Adrenal gland (tissue), 5 donors: ENCODE measurements around the gene SOX11.

Experiments
- POLR2A ChIP-seq, 2 donors: fragments of 450-650 bp; IDR thresholded peaks; one replicate each; pipeline ENCODE4 v1.6.1; 2017; ENCODE audit warnings: antibody characterized with exemption in 2 of 2, mild to moderate bottlenecking in 2 of 2, moderate library complexity in 1 of 2
- TF ChIP-seq, protein P1 (sequence below), 6 experiments: fragments of 450-650 bp in 4 of 6; fragments of 200-600 bp in 2 of 6; sonication (generic) in 1 of 6; IDR thresholded peaks; 1 replicate in 5 of 6; 2 replicates in 1 of 6; pipeline versions ENCODE4 v1.5.1 to v1.8.0; 2016 to 2021; ENCODE audit warnings: antibody characterized with exemption in 6 of 6, mild to moderate bottlenecking in 2 of 6, moderate library complexity in 1 of 6
- donor health status: DM: no; HTN: no; CAD: no.

DNA sequence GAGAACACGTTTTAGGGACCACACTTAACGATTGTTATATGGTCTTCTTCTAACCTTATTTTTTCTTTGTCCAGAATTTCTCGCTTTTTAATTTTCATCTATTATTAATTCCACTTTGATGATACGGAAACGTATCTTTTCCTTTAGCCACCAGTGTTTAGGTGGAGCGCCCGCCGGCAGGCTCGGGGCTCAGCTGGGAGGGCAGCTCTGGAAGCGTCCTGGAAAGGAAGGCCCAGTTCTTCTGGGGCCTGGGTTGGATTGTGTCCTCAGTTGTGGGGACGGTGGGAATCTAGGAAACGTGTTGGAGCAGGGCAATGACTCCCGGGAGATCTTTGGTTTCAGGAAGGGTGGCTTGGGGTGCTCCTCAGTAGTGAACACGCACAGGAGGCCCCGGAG is 19.4 kb upstream of the SOX11 start:
- TF ChIP-seq, protein P1, sequence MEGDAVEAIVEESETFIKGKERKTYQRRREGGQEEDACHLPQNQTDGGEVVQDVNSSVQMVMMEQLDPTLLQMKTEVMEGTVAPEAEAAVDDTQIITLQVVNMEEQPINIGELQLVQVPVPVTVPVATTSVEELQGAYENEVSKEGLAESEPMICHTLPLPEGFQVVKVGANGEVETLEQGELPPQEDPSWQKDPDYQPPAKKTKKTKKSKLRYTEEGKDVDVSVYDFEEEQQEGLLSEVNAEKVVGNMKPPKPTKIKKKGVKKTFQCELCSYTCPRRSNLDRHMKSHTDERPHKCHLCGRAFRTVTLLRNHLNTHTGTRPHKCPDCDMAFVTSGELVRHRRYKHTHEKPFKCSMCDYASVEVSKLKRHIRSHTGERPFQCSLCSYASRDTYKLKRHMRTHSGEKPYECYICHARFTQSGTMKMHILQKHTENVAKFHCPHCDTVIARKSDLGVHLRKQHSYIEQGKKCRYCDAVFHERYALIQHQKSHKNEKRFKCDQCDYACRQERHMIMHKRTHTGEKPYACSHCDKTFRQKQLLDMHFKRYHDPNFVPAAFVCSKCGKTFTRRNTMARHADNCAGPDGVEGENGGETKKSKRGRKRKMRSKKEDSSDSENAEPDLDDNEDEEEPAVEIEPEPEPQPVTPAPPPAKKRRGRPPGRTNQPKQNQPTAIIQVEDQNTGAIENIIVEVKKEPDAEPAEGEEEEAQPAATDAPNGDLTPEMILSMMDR (IDR thresholded peaks at IDR 0.05), result no peak
- no peak for TF ChIP-seq POLR2A (IDR thresholded peaks at IDR 0.05)
